Motor neuron (in vitro differentiated cells): ENCODE data around the gene RIPOR2. TPM values are rescaled to one million over a fixed set of nuclear protein-coding genes. Genes with fewer than 3 reads are reported as not detected.

Experiments used
- ATAC-seq, 8 experiments: fragments of 200-7000 bp; cut with Tn5 transposase; replicated peaks in 6 of 8; 2 replicates each; pipeline ENCODE4 v1.8.0; 2021; ENCODE audit warnings: mild to moderate bottlenecking in 8 of 8, moderate library complexity in 8 of 8
- H3K27ac ChIP-seq, 2 donors: fragments of 250-450 bp; sonication (Bioruptor Pico); 2 replicates each; pipeline ENCODE4 v1.9.0; 2021; ENCODE audit warnings: antibody characterized with exemption in 2 of 2, mild to moderate bottlenecking in 2 of 2, moderate library complexity in 1 of 2
- H3K4me1 ChIP-seq, 2 donors: fragments of 250-450 bp; sonication (Bioruptor Pico); replicated peaks in 1 of 2; 2 replicates each; pipeline ENCODE4 v1.6.1; 2021; ENCODE audit warnings: antibody characterized with exemption in 2 of 2, mild to moderate bottlenecking in 2 of 2, moderate library complexity in 1 of 2
- H3K4me3 ChIP-seq, 5 donors: fragments of 250-450 bp; sonication (Bioruptor Pico); 2 replicates each; pipeline ENCODE4 v1.9.0; 2021; ENCODE audit warnings: antibody characterized with exemption in 5 of 5, mild to moderate bottlenecking in 5 of 5, moderate library complexity in 4 of 5
- WGBS, 10 experiments: fragments of 450-650 bp; shearing (Covaris generic); methylation state at CpG; one replicate each; pipeline ENCODE4 v1.0.0; 2022; 5-methylcytosine and 5-hydroxymethylcytosine counted together
- in situ Hi-C, 9 experiments: fragments of 400-800 bp; cut with MboI; loops; one replicate each; pipeline ENCODE4 v1.15.0; 2021; ENCODE audit warnings: low sequenced_read_pairs in 9 of 9, low pct_unique_long_range_greater_than_20kb in 2 of 9; ENCODE audit not compliant: unreplicated experiment in 9 of 9
- total RNA-seq, 8 experiments: library from RNA; unstranded; fragments of 300-600 nt; gene quantifications; 2 replicates each; pipeline versions ENCODE4 v1.2.3 to v1.2.4, GENCODE V29; 2022

RIPOR2 gene
- total RNA-seq, 8 experiments from 2014 or later, result 0.15 to 30.4 (median 21.7) TPM

GRCh38 chr6:24855395-24856245, 80.1 kb downstream of the RIPOR2 start:
- in situ Hi-C loops, result loop anchor here in 7 of 9 experiments (10.0 to 25.0 kb wide), 4 partner anchors 157 to 219 kb away; no protein-coding TSS in a partner anchor
- peak; percentile 56 to 94 (median 83) for ATAC-seq
- Histone ChIP-seq H3K4me1 (peaks cover 5 to 13% of the 10 kb centered on the region in 2 donors), H3K27ac (peak overlapping the region in 1 of 2 donors; percentile 43), H3K4me3 (no peak overlapping the region)
- WGBS, 10 experiments, result 6 to 60% (median 31%) methylated on average over 2 to 18 of the region's 19 CpGs

DNA sequence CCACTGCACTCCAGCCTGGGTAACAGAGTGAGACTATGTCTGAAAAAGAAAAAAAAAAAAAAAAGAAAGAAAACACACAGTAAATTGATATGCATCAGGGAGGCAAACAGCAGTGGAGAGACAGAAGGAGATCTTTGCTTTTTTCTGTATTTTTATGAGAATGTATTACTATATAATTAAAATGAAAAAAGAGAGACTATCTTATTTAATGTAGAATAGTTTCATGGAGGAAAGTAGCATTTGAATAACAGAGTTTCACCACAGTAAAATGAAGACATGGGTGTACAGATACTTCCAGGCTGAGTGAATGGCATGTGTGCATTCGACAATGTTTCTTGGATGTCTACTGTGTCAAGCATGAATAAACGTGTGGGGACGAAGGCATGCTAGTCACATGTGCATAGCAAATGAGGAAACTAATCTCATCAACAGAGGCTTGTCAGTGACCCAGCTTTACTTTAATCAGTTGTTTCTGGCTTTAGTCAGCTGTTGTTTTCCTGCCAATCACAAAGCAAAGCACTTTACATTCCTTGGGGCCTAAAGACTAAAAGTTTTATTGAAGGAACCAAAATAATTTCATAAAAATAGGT, 81.6 kb downstream of the RIPOR2 start:
- in situ Hi-C loops, result loop anchor here in 7 of 9 experiments (10.0 to 25.0 kb wide), 4 partner anchors 158 to 221 kb away; no protein-coding TSS in a partner anchor
- Histone ChIP-seq H3K27ac (no peak overlapping the region), H3K4me1 (peaks cover 5 to 13% of the 10 kb centered on the region in 2 donors), H3K4me3 (no peak overlapping the region)
- WGBS, 10 experiments, result 11 to 88% (median 65%) methylated on average over 1 to 3 of the region's 3 CpGs
- peak in 3 of 8 experiments; percentile 53 to 62 (median 54) for ATAC-seq

GRCh38 chr6:24851086-24851485, 84.7 kb downstream of the RIPOR2 start:
- in situ Hi-C loops, result loop anchor here in 7 of 9 experiments (10.0 to 25.0 kb wide), 4 partner anchors 161 to 224 kb away; no protein-coding TSS in a partner anchor
- H3K4me3 ChIP-seq, result no peak overlapping the region
- peaks cover 10 to 15% of the 10 kb centered on the region in 2 donors for H3K4me1 ChIP-seq
- WGBS, 10 experiments, result 95 to 100% (median 100%) methylated on average over 1 to 2 of the region's 2 CpGs; no CpG with 5 or more reads in 5 of the 10 experiments
- no peak for ATAC-seq
- H3K27ac ChIP-seq, result no peak overlapping the region

DNA sequence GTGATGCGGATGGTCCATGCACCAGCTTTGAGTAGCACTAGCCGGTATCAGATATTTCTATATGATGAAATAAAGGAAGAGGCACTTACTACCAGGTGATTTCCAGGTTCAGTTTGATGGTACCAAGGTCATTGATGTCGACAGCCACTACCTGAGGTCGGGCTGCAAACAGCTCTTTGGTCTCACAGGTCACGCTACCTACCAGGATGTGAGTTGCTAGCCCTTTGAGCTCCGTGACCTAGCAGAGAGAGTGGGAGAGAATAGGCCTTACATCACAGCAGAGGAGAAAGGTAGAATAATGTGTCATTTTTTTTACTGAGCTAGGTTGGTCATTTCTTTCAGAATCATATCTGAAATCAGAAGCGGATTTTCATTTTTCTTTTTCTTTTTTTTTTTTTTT, 86.0 kb downstream of the RIPOR2 start:
- WGBS, 10 experiments, result 83 to 100% (median 96%) methylated on average over 1 to 4 of the region's 7 CpGs; no CpG with 5 or more reads in 1 of the 10 experiments
- Histone ChIP-seq H3K4me3 (no peak overlapping the region), H3K27ac (no peak overlapping the region), H3K4me1 (peaks cover 0 to 9% of the 10 kb centered on the region in 2 donors)
- ATAC-seq, result no peak
- in situ Hi-C loops, result loop anchor here in 7 of 9 experiments (10.0 to 25.0 kb wide), 4 partner anchors 163 to 225 kb away; no protein-coding TSS in a partner anchor

GRCh38 chr6:24848461-24848860, 87.3 kb downstream of the RIPOR2 start:
- 32 to 93% (median 61%) methylated on average over 1 to 4 of the region's 4 CpGs; no CpG with 5 or more reads in 2 of the 10 experiments for WGBS, 10 experiments
- H3K4me3 ChIP-seq, result no peak overlapping the region

DNA sequence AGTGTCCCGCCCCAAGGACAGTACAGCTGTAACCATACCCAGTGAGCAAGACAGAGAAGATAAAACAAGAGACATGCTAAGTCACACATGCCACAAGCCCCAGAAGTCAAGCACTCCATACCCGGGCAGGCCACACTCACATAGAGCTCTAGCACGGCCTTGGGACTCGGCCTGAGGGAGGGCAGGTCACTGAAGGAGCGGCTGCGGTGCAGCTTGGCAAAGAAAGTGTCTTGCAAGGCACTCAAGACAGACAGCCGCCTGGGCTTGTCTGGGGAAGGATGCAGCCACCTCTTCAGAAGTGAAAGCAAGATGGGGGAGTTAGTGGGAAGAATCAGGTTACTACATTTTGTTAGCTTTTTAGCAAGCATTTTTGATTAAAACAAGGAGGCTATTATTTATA, 88.4 kb downstream of the RIPOR2 start:
- peak in 2 of 8 experiments; percentile 39 to 48 for ATAC-seq
- H3K27ac ChIP-seq, result no peak overlapping the region
- no peak overlapping the region for H3K4me3 ChIP-seq
- in situ Hi-C loops, result no loop called here
- WGBS, 10 experiments, result 80 to 100% (median 100%) methylated on average over 1 to 7 of the region's 7 CpGs; no CpG with 5 or more reads in 3 of the 10 experiments
- peaks cover 4 to 13% of the 10 kb centered on the region in 2 donors for H3K4me1 ChIP-seq

More at GRCh38 chr6:24848461-24848860, 87.3 kb downstream of the RIPOR2 start:
- H3K4me1 ChIP-seq, result peaks cover 4 to 13% of the 10 kb centered on the region in 2 donors
- ATAC-seq, result peak in 4 of 8 experiments; percentile 45 to 93 (median 66)
- in situ Hi-C loops, result no loop called here
- H3K27ac ChIP-seq, result no peak overlapping the region

GRCh38 chr6:24845578-24845977, 90.2 kb downstream of the RIPOR2 start:
- H3K27ac ChIP-seq, result no peak overlapping the region
- ATAC-seq, result no peak
- H3K4me1 ChIP-seq, result peaks cover 4 to 13% of the 10 kb centered on the region in 2 donors
- in situ Hi-C loops, result no loop called here
- 92 to 100% (median 96%) methylated on average over 1 to 4 of the region's 4 CpGs; no CpG with 5 or more reads in 4 of the 10 experiments for WGBS, 10 experiments
- no peak overlapping the region for H3K4me3 ChIP-seq

DNA sequence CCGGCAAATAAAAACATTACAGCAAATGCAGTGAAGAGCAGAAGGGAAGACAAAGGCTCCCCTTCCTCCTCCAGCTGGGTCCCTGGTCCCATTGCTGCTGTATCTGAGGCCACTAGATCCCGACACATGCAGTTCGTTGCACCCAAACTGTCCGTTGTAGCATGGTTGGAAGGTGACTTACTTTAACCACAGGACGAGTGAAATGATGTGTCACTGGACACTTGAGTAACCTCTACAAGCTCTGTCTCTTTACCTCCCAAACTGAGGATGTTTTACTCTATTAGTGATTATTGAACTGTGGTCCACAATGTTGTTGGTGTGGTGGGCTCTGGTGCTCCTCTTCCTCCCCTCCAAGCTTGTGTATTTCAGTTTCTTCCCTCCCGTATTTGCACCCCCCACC, 90.9 kb downstream of the RIPOR2 start:
- Histone ChIP-seq H3K4me3 (no peak overlapping the region), H3K27ac (no peak overlapping the region), H3K4me1 (peaks cover 4 to 13% of the 10 kb centered on the region in 2 donors)
- in situ Hi-C loops, result no loop called here
- WGBS, 10 experiments, result 80 to 100% (median 98%) methylated on average over 1 to 5 of the region's 6 CpGs; no CpG with 5 or more reads in 3 of the 10 experiments
- ATAC-seq, result no peak

DNA sequence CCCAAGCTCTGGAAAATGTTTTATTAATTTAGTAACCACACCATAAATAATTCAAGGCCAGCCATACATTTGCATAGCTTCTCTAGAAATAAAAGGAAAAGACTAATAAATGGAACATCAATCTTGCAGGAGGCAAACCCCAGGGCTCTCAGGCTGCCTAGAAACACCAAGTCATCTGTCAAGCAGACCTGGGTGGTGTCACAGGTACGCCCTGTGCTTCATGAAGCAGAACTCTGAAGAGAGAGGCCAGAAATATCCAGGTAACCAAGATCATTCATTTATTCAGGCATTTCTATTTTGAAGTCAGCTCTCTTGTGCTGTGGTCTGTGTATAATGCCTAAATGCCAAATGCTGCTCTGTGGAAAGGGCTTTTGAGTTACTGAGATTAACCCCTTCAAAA, 91.7 kb downstream of the RIPOR2 start:
- Histone ChIP-seq H3K4me1 (peaks cover 4 to 13% of the 10 kb centered on the region in 2 donors), H3K27ac (no peak overlapping the region), H3K4me3 (no peak overlapping the region)
- ATAC-seq, result no peak
- in situ Hi-C loops, result no loop called here
- WGBS, 10 experiments, result 75 to 100% (median 88%) methylated on average over 1 of the region's 1 CpG; no CpG with 5 or more reads in 4 of the 10 experiments

GRCh38 chr6:24840187-24840586, 95.6 kb downstream of the RIPOR2 start:
- ATAC-seq, result no peak
- Histone ChIP-seq H3K4me3 (no peak overlapping the region), H3K4me1 (peaks cover 4% of the 10 kb centered on the region in 2 donors), H3K27ac (no peak overlapping the region)
- in situ Hi-C loops, result no loop called here
- WGBS, 10 experiments, result 17 to 100% (median 57%) methylated on average over 1 to 2 of the region's 2 CpGs; no CpG with 5 or more reads in 2 of the 10 experiments

- H3K27ac ChIP-seq, result no peak overlapping the region
- H3K4me3 ChIP-seq, result no peak overlapping the region
- peaks cover 0 to 2% of the 10 kb centered on the region in 2 donors for H3K4me1 ChIP-seq
- WGBS, 10 experiments, result 54 to 100% (median 93%) methylated on average over 2 to 5 of the region's 5 CpGs
- in situ Hi-C loops, result no loop called here
- no peak for ATAC-seq
Observed at GRCh38 chr6:24838994-24839393, 96.8 kb downstream of the RIPOR2 start.

DNA sequence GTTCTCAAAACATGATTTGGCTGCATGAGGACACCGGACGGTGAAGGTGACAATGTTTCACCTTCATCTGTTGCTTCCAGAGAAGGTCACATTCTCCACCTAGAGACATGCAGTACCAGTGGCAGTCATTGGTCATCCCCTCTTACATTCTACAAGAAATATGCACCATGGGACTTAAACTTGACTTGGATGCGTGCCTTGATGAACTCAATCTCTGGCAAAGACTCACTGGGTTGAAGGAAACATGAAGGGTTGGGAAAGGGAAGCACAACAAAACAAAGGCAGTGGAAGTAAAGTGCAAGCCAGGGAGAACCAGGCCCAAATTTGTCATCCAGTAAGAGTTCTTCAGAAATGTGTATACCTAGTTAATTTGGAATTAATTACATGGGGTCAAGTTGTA, 97.7 kb downstream of the RIPOR2 start:
- ATAC-seq, result no peak
- in situ Hi-C loops, result no loop called here
- no peaks in the 10 kb centered on the region for H3K4me1 ChIP-seq
- WGBS, 10 experiments, result 44 to 100% (median 100%) methylated on average over 1 to 3 of the region's 3 CpGs; no CpG with 5 or more reads in 1 of the 10 experiments
- H3K27ac ChIP-seq, result no peak overlapping the region
- no peak overlapping the region for H3K4me3 ChIP-seq

DNA sequence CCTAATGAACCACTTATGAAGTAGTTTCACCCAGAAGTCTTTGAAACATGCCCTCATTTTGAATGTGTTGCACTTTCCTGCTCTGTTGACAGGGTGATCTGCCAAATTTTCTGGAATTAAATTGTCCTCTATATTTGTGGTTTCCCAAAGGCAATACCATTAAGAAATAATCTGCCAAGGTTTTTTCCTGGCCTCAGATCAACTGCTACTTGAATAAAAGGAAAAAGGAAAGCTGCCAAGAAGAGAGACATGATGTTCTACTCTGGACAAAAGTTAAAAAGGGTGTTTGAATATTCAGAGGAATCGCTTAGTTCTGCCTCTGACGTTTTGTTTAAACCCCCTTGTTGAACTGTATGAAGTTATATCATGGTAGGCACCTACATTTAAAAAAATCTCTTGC, 99.7 kb downstream of the RIPOR2 start:
- 0 to 92% (median 60%) methylated on average over 1 to 2 of the region's 2 CpGs; no CpG with 5 or more reads in 1 of the 10 experiments for WGBS, 10 experiments
- in situ Hi-C loops, result no loop called here
- Histone ChIP-seq H3K4me3 (no peak overlapping the region), H3K27ac (no peak overlapping the region), H3K4me1 (peaks cover 0 to 13% of the 10 kb centered on the region in 2 donors)
- peak in 4 of 8 experiments; percentile 35 to 52 (median 46) for ATAC-seq
